Thoracic aorta (tissue), 2 donors: ENCODE measurements around the gene KRCC1. TPM values are rescaled to one million over a fixed set of nuclear protein-coding genes. Genes with fewer than 3 reads are reported as not detected.
A peak's percentile ranks its signal among the peaks of the same experiment; 100 is the strongest.

Experiments
- ATAC-seq: fragments of 150-250 bp; one replicate; pipeline ENCODE4 v1.8.0; 2017; ENCODE audit warnings: low read depth; ENCODE audit not compliant: insufficient number of reproducible peaks, low FRiP score
- DNase-seq: peaks from one replicate; pipeline ENCODE4 v3.0.0-alpha.2; 2020; ENCODE audit warnings: low spot score
- H3K27ac ChIP-seq, 2 donors: fragments of 200-600 bp; sonication (generic); 1 replicate in 1 of 2; 2 replicates in 1 of 2; pipeline ENCODE4 v1.5.1; 2016; ENCODE audit warnings: mild to moderate bottlenecking in 2 of 2, moderate library complexity in 2 of 2
- H3K27me3 ChIP-seq: fragments of 200-600 bp; sonication (generic); replicated peaks from 2 replicates; pipeline ENCODE4 v1.6.0; 2016; ENCODE audit warnings: mild to moderate bottlenecking; ENCODE audit not compliant: insufficient read depth
- H3K36me3 ChIP-seq: fragments of 200-600 bp; sonication (generic); one replicate; pipeline ENCODE4 v1.5.1; 2016
- H3K4me1 ChIP-seq, 2 donors: fragments of 200-600 bp; sonication (generic); 1 replicate in 1 of 2; 2 replicates in 1 of 2; pipeline versions ENCODE4 v1.5.1 to v1.6.0; 2016; ENCODE audit warnings: low read depth in 2 of 2, mild to moderate bottlenecking in 1 of 2; ENCODE audit not compliant: control insufficient read depth in 1 of 2
- H3K4me3 ChIP-seq: fragments of 200-600 bp; sonication (generic); 2 replicates; pipeline ENCODE4 v1.5.1; 2016; ENCODE audit warnings: mild to moderate bottlenecking
- H3K9me3 ChIP-seq: fragments of 200-600 bp; sonication (generic); 2 replicates; pipeline ENCODE4 v1.5.1; 2016
- total RNA-seq, 2 donors: library from RNA; depleted of rRNA; stranded (reverse); fragments of >200 nt; gene quantifications; one replicate each; pipeline versions ENCODE4 v1.1.0 to v1.2.3, GENCODE V29; 2016
- TF ChIP-seq, protein P1 (sequence below): fragments of 200-600 bp; sonication (generic); IDR thresholded peaks from one replicate; pipeline ENCODE4 v1.5.1; 2019; ENCODE audit warnings: antibody characterized with exemption

KRCC1 gene
- total RNA-seq, result 10 to 100 TPM; 13.8 to 13.9 TPM

DNA sequence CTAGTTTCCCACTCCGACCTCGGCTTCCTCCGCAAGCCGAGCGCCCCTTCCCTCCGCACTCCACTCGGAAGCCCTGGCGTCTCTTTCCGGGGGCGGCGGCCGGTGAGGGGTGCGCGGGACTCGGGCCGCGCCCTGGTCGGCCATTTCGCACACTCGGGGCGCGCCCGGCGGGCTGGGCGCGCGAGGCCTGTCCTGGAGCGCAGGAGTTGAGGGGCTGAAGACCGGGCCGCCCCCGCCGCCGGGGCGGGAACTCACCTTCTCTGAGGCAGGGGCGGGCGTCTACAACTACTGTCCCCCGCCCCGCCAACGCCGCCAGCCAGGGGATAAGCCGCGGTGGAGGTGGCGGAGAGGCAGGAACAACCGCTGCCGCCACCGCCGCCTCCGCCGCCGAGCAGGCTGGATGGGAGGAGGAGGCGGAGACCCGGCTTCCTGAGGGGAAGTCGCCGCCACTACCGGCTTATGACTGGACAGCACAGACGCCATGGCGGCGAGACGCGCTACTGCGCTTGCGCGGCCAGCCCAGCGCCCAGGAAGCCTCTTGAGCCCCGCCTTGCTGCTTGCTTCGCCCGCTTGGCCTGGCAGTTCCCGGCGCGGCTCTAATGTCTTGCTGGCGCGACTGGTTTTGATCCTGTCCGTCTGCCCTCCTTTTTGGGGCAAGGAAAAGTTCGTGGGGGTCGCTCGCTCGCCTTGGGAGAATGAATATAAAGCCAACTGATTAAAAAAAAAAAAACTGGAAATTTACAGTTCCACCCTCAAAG is at the start of gene KRCC1:
Gene KRCC1, minus strand, starts transcription at position 413 of the 758 bp plus-strand sequence. CDS start 27,220 bp downstream, outside the sequence.
- H3K4me3 ChIP-seq, result peak within 1 kb of the TSS; percentile 97
- H3K9me3 ChIP-seq, result no peaks in the 10 kb centered on the region
- peaks cover 9 to 21% of the 10 kb centered on the region in 2 donors for H3K4me1 ChIP-seq
- TF ChIP-seq, protein P1, sequence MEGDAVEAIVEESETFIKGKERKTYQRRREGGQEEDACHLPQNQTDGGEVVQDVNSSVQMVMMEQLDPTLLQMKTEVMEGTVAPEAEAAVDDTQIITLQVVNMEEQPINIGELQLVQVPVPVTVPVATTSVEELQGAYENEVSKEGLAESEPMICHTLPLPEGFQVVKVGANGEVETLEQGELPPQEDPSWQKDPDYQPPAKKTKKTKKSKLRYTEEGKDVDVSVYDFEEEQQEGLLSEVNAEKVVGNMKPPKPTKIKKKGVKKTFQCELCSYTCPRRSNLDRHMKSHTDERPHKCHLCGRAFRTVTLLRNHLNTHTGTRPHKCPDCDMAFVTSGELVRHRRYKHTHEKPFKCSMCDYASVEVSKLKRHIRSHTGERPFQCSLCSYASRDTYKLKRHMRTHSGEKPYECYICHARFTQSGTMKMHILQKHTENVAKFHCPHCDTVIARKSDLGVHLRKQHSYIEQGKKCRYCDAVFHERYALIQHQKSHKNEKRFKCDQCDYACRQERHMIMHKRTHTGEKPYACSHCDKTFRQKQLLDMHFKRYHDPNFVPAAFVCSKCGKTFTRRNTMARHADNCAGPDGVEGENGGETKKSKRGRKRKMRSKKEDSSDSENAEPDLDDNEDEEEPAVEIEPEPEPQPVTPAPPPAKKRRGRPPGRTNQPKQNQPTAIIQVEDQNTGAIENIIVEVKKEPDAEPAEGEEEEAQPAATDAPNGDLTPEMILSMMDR, result peak; percentile 16
- DNase-seq (peak; percentile 79), ATAC-seq (peak; percentile 96)
- H3K27ac ChIP-seq, result peak within 1 kb of the TSS; percentile 92 to 96
- no peaks in the 10 kb centered on the region for H3K36me3 ChIP-seq
- H3K27me3 ChIP-seq, result no peaks in the 10 kb centered on the region

DNA sequence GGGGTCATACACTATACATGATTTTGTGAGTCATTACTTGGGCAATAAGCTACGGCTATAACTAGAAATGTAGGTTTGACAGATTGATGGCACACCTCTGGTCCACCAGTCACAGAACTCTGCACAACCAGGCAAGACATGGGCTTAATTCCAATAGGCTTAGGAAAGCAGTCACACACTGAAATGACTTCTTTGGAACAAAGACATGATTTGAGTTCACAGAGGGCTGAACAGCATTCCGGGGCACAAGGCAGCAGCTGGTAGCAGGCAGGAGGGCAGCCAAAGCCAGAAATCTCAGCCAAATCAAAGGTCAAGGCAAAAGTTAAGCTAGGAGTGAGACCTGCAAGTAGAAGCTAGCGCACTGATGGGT is 44.9 kb upstream of the KRCC1 start:
- Histone ChIP-seq H3K36me3 (no peaks in the 10 kb centered on the region), H3K9me3 (no peaks in the 10 kb centered on the region), H3K27me3 (no peaks in the 10 kb centered on the region), H3K27ac (no peak overlapping the region), H3K4me1 (no peaks in the 10 kb centered on the region), H3K4me3 (no peak overlapping the region)
- ATAC-seq, result no peak
- TF ChIP-seq, protein P1, result no peak
- DNase-seq, result no peak

DNA sequence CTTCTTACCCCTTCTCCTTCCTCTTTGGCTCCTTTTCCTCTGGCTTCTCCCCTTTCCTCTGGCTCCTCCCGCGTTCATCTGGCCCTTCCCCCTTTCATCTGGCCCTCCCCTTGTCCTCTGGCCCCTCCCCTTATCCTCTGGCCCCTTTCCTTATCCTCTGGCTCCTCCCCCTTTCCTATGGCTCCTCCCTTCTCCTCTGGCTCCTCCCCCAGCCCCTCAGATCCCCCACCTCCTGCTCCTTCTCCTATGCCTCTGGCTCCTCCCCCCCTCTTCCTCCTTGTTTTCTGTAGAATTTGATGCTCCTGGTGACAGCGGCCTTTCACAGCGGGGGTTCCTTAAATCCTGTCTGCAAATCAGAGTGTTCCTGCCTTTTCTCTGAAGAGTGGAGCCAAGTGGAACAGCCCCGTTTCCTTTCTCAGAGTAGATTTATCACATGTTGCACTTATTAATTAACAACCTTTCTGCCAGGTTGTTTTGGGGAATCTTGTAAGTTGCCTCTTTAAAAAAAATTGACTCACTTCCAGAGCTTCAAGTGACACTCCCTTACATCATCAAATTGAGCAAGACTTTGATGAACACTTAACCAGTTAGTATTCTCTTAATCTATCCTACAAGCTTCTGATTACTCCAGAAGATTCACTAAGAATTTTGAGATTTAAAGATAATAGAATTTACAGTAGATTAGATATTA is 44.4 kb upstream of the KRCC1 start:
- Histone ChIP-seq H3K4me3 (no peak overlapping the region), H3K9me3 (no peaks in the 10 kb centered on the region), H3K36me3 (no peaks in the 10 kb centered on the region), H3K27me3 (no peaks in the 10 kb centered on the region), H3K4me1 (no peaks in the 10 kb centered on the region), H3K27ac (no peak overlapping the region)
- DNase-seq (no peak), ATAC-seq (no peak)
- TF ChIP-seq, protein P1, result no peak

DNA sequence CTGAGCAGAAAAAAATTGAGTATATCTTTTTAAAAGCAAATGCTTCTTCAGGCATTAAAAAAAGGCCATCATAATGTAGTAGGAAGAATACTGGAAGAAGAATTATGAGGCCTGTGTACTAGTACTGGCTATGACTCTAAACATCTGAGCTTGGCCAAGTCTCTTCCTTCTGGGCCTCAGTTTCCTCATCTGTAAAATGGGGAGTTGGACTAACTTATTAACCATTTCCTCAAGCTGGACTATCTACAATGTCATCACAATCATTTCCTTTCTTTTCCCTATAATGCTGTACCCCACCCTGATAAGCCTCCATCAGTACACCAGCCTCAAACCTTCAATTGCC is 42.9 kb upstream of the KRCC1 start:
- Histone ChIP-seq H3K36me3 (no peaks in the 10 kb centered on the region), H3K27me3 (no peaks in the 10 kb centered on the region), H3K9me3 (no peaks in the 10 kb centered on the region), H3K4me1 (no peaks in the 10 kb centered on the region), H3K27ac (no peak overlapping the region), H3K4me3 (no peak overlapping the region)
- no peak for DNase-seq
- no peak for ATAC-seq
- TF ChIP-seq, protein P1, result no peak

DNA sequence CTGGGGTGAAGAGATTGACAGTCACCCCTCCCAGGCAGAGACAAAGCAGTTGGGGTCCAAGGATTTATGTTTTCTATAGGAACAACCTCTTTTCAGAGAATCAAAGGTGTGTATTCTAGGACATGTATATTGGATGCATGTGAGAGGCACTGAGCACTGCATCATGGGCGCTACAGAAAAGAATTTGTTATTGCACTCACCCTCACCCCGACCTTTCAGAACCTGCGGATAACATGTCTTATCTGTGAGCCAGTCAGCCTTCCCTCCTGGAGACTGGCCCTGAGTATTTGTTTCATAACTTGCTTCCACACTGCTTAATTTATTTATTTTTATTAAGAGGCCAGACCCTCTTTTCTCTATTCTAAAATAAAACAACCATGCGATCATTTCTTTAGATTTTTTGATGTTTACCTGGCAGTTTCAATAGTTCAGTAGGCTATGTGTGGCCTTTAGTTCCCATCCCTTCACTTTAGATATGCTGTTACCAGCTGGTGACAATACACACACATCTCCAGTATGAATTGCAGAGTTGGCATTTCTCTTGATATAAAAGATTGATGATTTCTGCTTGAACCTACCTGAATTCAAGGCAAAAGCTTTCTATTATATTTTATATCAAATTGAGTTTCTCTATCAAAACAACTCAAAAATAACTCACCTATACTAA is 42.4 kb upstream of the KRCC1 start:
- H3K4me1 ChIP-seq, result no peaks in the 10 kb centered on the region
- TF ChIP-seq, protein P1, result no peak
- no peak overlapping the region for H3K27ac ChIP-seq
- no peaks in the 10 kb centered on the region for H3K27me3 ChIP-seq
- ATAC-seq (no peak), DNase-seq (no peak)
- H3K9me3 ChIP-seq, result no peaks in the 10 kb centered on the region
- H3K36me3 ChIP-seq, result no peaks in the 10 kb centered on the region
- no peak overlapping the region for H3K4me3 ChIP-seq
